ENCODE results near the gene IQCM.

Gene IQCM

DNA sequence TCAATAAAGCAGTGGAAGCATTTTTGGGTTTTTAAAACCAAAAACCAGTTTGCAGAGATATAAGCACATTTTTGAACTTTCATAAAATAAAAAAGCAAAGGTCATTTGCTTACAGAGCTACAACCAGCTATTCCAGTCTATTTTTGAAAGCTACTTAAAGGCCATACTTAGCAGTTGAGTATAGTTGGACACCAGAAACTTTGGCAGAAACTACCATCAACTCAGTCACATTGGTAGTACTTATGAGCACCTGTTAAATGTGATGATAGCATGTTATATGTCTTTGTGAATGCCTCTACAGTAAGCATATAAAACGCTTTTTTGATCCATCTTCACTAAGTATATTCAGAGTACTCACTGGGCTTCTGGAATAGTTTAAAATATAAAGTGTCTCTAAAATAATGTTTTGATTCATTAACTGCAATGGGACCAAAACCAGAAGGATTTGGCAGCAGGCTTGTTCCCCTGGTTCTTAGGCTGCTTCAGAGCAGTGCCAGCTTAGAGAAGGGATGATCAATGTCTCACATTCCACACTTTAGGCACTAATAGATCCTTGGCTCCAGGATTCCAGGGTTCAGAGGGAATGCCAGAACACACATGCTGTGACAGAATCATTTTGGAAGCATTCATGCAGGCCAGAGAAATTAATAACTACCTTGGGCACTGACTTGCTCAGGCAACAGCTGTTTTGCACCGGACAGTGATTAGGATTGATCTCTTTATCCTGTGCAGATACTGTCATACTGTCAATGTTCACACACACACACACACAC is 103.9 kb downstream of the IQCM start:
- DNase-seq (ENCODE audit: low read depth) = no peak

DNA sequence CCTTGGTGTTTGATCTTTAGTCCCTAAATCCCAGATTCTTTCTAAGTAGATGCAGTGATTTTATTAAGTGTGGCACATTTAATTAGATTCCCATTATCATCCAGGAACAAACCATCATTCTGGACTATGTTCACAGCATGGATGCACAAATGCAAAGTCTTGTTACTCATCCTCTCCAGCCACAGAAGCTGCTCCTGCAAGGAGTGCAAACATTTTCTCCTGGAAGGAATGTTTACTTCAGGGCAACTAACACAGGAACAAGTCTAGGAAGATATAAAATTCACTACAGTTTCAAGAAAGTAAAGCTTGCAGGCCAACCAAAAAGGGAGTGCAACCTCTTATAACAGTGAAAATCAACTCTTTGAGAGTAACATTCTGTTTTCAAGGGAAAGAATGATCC is 106.0 kb downstream of the IQCM start:
- DNase-seq (ENCODE audit: low read depth) = no peak

DNA sequence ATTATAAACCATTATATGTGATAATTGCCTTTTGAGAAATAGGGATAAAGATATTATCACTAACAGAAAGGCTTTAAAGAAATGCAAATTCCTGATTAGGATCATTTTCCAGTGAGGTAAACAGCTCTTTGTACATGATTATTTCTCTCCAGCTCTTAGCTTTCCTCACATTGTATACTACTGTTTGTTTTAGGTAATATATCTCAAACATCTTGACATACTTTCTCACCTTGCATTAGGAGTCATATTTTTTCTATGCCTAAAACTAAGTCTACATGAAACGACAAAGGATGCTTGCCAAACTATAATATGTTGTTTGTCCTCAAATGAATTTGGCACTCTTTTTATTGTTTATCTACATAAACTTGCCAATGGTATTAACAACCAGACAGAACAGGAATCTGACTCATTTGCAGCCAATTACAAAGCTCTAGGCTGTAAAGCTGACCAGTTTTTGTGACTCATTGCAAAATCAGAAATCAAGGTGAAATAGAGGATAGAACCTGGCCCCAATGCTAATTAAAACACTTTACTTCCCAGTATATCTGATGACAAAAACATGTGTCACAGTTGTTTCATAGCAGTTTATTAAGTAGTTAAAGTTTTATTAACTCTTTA is 107.0 kb downstream of the IQCM start:
- no peak for DNase-seq (ENCODE audit: low read depth)

DNA sequence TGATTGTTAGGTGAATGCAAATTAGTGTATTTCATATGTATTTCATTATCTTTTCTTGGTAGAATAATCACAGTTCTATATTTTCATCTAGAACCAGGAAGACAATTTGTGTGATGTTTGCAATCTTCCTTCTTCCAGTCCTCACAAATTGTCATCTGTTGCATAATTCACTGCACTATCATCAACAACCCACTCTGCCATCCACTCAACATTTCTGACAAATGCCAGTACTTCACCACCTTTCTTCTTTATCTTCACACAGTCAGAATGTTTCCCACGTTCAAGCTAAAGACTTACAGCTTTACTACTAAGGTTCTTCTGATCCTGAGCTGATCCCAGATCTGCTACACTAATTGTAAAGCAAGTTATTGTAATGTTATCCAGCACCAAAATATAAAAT is 107.8 kb downstream of the IQCM start:
- no peak for DNase-seq (ENCODE audit: low read depth)

DNA sequence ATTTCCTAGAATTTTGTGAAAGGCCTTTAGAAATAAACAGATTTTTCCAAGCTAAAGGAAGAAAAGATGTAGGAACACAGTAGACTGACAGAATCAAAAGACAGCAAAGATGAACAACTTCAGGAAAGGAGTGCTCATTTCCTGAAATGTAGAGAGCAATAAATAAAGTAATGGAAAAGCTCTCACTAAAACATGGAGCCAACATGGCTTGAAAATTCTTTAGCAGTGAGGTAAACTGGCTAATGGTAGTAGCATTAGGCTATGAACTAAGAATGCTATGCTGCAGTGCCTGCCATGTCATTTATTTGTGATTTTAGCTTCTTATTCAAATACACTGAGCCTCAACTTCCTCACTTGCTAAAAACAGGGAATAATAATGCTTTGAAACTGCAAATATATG is 108.7 kb downstream of the IQCM start:
- DNase-seq (ENCODE audit: low read depth) = no peak

DNA sequence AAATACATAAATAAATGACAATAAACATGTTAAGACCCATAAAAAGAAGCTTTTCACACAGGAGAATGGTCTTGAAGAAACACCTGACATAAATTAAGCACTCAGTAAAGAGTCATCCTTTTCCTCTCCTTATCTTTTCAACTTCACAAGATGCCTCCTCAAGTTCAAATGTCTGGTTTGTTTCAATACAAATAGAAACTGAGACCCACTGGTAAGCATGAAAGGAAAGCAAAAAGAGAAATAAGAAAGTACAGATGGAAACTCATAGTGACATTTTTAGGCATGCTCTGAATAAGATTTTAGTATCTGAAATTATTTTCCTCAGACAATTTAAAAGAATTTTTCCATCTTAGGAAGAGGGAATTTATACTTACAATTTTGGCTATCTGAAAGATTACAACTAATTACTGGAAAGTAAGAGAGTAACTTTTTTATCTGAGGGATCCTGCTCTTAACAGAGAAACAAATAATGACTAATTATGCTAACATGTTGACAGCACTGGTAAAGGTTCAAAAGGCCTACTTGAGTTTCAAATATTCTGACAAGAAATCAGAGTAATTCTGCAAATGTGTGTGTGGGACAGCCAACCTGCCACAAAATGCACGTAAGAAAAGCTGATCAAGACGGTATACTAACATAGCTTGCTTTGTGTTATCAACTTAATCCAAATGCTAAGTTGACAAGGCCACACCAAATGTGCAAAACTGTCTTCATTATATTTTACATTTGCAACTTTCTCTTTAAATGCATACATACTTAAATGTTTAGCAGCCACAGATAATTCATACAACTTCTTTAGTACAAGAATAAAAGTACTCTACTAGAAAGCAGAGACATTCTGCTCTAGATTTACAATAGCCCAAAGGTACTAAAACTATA is 113.0 kb downstream of the IQCM start:
- DNase-seq (ENCODE audit: low read depth) = no peak

DNA sequence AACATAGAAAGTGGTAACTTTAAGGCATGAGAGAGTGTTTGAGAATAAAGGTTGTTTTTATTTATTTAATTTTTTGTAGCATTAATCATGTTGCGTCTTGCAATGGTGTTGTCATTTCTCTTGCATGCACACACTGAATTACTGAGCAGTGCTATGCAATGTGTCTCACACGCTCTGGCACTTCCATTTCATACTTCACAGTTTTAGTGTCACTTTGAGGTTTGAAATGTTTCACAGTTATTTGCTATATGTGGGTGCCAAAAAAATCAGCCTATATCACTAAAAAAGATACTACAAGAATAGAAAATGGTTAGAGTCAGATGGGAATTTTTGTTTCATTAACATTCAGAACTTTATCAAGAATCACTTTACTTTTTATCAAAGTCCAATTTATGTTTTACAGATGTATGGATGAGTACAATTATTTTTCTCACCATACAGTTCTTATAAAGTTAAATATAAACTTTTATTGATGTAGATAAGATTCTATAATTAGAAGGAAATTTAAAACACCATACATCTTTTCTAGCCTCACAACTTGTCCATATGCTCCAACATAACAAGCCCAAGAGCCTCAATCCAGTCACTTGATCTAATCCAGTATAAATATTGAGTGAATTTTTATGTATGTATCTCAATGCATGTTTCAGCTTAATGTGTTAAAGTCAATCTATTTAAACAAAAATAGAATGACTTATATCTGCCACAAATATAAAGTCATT is 114.0 kb downstream of the IQCM start:
- DNase-seq (ENCODE audit: low read depth) = no peak

DNA sequence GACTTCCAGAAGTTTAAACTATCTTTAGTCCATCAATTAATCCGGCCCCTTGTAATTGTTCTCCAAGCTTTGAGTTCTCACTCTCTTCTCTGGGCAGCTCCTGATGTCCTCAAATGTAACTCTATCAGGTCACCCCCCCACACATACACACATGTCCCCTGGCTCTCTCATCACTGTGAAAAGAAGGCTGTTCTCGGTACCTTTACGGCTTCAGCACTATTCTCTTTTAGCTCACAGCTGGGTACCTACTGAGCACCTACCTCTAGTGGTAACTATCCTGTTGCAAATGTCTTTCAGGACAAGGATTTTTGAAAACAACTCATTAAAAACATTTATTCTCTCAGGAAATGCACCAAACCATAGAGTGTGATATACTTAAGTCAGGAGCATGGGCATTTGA is 115.4 kb downstream of the IQCM start:
- DNase-seq (ENCODE audit: low read depth) = no peak

DNA sequence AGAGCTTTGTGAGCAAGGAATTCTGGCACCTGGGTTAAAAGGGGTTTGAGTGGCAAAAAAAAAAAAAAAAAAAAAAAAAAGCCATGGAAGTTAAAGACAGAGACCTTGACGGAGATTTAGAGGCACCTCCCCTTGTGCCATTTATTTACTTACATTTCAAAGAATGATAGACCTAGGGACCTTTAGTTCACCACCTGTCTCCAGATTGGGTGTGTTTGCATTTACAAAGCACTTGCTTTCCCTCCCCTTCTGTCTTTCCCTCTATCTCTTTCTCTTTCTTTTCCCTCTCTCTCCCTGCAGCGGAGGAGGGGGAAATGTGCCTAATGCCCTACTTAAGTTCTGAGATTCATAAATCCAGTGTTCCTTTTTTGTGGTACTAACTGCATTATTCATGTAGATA is 116.0 kb downstream of the IQCM start:
- no peak for DNase-seq (ENCODE audit: low read depth)

DNA sequence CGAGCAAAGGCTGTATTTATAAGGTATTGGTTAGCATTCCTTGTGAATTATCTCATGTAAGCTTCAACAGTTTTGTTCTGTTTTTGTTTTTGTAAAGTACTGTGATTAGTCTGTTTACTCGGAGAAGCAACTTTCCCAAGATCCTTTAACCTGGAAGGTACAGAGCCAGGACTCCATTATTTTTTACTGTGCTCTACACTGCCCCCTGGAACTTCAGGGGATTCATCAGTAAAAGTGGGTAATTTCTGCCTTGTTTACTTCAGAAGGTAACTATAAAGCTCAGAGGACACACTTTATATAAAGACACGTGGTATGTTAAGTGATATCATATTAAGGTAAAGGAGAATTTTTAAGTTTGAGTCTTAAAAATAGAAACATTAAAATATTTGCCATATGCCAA is 124.9 kb downstream of the IQCM start:
- DNase-seq (ENCODE audit: low read depth) = no peak

DNA sequence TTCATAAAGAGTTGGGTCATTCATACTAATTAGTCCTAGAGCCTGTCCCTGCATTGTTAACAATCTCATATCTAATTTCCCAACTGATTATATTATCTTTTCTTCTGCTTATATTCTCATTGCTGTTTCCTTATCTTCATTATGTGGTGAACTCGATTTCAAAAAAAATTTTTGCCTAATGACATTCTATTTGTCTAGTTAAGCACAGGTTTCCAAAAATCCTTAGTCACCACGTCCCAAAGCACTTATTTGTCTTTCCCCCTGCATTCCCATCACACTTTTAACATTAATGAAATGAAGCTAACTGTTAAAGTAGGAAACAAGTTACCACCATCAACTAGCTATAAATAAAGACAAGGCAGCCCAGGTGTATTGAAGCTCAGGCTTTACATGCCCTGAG is 131.1 kb downstream of the IQCM start:
- no peak for DNase-seq (ENCODE audit: low read depth)

DNA sequence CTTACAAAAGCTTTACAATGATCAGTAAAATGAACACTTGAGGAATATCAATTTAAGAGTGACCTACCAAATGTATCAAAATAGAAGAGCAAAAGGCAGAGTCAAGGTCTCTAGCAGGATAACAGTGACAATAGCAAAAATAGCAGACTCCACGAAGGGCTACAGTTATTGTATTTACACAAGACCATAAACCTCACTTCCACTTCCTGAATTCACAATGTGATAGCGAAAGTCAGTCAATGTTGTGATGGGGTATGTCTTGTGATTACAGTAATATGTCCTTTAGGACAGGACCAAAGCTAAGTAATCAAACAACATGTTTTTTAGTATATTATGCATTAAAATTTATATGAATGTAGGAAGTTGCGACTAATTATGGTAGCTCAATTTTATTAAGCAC is 139.6 kb downstream of the IQCM start:
- DNase-seq (ENCODE audit: low read depth) = no peak

DNA sequence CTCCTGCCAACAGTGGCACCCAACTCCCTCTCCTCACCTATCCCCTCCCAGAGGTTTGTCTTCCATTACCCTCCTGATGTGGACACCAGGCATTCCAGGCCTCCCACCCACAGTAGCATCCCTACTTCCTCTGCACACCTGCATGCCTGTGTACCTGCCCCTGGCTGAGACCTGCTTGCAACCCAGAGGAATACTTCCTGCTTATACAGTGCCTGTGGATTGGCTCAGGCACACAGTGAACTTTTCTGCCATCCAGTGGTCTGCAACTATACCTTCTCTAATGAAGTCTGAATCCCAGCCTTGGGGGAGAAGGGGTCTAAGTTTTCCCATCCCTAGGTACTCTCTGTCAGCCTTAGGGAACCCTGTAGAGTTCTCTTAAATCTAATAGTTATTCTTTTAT is 169.9 kb downstream of the IQCM start:
- DNase-seq (ENCODE audit: low read depth) = no peak

DNA sequence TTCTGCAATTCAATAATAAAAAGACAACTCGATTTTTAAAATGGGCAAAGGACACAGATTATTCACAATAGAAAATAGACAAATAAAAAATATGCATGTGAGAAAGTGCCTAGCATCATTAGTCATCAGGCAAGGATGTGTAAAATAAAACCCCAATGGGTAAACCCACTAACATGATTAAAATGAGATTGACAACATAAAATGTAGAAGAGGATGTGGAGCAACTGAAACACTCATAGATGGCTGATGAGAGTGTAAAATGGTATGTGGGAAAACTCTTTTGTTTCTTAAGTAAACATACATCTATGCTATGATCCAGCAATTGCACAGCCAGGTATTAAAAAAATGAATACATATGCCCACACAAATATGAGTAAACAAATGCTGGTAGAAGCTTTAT is 177.6 kb downstream of the IQCM start:
- no peak for DNase-seq (ENCODE audit: low read depth)

DNA sequence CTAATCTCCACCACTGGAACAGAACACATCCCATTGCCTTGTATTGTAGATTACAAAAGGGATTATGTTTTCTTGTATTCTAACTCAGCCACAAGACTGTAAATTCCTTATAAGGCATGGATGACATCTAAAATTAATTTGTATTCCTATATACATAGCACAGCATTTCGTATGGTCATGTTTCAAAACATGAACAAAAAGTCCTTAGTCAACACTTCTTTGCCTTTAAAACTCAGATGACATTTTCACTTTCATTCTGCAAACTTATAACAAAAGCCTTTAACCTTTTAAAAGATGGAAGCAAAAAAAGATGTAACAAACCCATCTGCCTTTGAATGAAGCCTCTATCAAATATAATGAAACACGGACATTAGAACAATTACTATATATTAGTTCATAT is 181.3 kb downstream of the IQCM start:
- DNase-seq (ENCODE audit: low read depth) = no peak

DNA sequence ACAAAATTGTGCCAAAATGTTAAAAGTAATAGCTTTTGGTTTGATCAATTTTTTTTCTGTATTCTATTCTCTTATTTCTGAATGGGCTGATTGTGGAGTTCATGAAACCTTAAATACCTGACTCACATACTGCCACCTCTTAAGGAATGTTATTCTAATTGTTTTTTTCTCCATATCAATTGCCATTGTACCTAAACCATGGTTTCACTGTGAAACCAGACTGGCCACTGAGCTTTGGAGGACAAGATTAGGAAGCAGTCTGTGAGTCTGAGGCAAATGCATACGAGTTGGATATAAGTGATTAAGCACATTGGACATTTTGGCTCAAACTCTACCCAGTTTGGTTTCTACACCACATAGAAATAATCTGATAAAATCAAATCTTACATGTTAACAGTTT is 184.0 kb downstream of the IQCM start:
- no peak for DNase-seq (ENCODE audit: low read depth)

DNA sequence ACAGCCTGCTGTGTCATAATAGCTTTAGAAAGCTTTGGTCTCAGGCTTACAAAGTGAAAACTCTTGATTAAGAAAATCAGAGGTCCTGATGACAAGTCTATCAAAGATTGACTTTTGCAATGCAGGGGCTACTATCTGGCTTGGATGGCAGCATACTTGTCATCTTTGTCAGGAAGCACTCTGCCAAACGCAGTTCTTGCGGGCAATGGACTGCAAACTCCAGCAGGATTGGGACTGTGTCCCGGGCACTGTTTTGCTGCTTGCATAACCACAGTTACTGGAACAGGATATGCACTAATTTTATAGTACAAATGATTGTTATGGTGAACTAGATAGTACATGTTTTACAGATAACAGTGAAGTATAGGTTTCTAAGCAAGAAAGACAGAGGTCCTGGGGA is 185.6 kb downstream of the IQCM start:
- DNase-seq (ENCODE audit: low read depth) = no peak

DNA sequence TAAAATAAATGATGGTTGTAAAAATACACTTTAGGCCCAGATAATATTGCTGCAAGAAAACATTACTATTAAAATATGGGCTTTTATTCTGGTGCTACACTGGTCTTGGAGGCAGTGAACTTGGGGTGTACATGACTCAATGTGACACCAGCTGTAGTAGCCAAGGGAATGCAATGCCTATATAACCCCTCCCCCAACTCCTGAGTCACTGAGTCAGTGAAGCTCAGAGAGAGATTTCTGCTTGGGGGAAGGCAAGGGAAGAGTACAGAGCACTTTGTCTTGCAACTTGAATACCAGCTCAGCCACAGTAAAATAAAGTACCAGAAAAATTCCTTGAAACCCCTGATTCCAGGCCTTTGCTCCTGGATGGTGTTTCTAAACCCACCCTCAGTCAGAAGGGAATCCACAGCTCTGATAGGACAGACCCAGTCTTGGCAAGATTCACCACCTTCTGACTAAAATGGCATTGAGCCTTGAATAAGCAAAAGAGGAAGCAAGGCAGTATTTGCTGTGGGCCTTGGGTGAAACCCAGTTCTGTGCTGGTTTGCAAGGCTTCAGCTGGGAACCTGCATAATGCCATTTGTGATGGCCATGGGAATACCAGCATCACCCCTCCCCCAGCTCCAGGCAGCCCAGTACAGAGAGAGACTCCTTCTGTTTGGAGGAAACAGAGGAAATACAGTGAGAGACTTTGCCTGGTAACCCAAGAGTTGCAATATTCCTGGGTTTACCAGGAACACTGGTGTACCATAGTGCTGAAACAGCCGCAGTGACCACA is 209.9 kb downstream of the IQCM start:
- no peak for DNase-seq (ENCODE audit: low read depth)

DNA sequence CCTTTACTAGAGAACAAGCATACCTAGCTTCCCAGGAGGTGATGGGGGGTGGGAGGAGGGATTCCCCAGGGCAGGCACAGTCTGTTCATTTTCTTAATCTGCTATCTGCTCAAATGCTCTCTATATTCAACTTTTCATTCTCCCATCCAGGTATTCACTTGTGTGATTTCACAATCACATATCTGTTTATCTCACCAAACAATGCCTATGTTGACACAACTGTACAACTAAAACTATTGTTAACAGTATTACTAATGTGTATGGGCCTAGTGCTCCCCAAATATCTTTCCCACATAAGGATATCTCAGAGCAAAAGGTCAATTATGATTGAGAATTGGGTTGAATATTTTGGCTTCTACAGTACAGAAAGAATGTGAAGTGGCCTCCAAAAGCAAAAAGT is 210.8 kb downstream of the IQCM start:
- DNase-seq (ENCODE audit: low read depth) = no peak

DNA sequence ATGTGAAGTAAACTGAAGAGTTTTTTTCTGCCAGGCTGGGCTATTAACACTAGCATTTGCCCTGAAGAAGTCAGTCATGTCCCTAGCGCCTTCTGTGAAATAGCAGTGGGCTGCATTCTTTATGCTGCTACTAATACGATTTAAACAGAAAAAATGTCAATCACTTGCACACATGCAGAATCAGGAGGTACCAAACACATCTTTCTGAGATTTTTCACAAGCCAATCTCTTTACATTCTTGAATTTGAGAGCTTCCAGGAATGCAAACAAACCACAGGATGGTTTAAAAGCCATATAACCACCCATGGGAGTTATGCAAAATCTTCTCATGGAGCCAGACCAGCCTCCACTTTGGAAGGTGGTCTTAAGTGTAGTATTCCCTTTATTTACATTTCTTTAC is 220.1 kb downstream of the IQCM start:
- DNase-seq (ENCODE audit: low read depth) = no peak

DNA sequence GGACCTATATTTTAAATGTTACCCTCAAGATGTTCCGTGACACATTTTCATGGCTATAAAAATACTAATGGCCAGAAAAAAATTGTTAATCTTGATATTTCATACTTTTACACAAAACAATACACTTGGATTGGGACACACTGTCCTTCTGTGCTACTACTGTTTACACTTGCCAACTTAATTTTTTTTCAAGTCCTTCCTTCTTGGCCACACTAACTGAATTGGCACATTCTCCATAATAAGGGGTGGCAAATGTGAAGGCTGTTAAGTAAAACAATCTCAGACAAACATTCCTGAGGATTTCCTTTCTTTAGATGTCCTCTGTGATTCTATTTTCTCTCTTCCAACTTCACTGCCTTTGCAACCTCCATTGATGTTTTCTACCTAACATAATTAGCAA is 225.8 kb downstream of the IQCM start:
- no peak for DNase-seq (ENCODE audit: low read depth)

DNA sequence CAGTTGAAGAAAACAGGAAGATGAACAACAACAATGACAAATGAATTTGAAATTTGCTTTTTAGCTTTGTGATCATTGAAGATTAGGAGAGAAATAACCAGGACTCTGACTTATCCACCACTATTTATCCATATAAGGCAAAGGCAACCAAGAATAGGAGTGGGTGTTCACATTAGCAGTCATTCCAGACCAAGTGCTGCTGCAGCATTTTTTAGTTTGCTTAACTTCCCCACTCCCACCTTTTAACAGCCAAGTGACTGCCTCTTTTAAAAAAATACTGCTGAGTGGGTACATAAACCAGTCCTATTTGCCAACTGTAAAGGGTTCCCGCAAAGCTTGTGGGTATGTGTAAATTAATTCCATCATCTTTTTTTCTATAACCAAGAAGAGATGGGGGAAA is 230.9 kb downstream of the IQCM start:
- no peak for DNase-seq (ENCODE audit: low read depth)

Measured in CMK (cell line).